Measurements from ENCODE around the gene ZNF302. TPM values are rescaled to one million over a fixed set of nuclear protein-coding genes. Genes with fewer than 3 reads are reported as not detected.

The ZNF302 gene
- polyA plus RNA-seq, 1 of the 3 experiments (the other 2 are of a cell fraction) = 14.3 TPM

GRCh38 chr19:34688592-34688991, 11.1 kb downstream of the ZNF302 start (continued):
- TF ChIP-seq NFIC (IDR thresholded peaks at IDR 0.05; ENCODE audit: borderline replicate concordance) (no peak), NRF1 (IDR thresholded peaks at IDR 0.05; ENCODE audit: low read depth, low read length) (no peak), RCOR1 (IDR thresholded peaks at IDR 0.05; ENCODE audit: low read length) (no peak), IRF3 (IDR thresholded peaks at IDR 0.05; ENCODE audit: low read depth, low read length) (no peak), TAF1 (IDR thresholded peaks at IDR 0.05; ENCODE audit: borderline replicate concordance, low read depth, low read length) (no peak)

GRCh38 chr19:34690372-34690771, 12.9 kb downstream of the ZNF302 start:
- DNase-seq = no peak
- H3K4me1 ChIP-seq (ENCODE audit: control insufficient read depth in 1 of 2, insufficient read depth in 2 of 2, low read depth in 1 of 2, low read length in 1 of 2) = no peaks in the 10 kb centered on the region
- H3K27me3 ChIP-seq (ENCODE audit: insufficient read depth) = no peaks in the 10 kb centered on the region
- H3F3A ChIP-seq (replicated peaks; ENCODE audit: insufficient read depth) = no peaks in the 10 kb centered on the region
- no peak overlapping the region for H3K4me2 ChIP-seq
- no peak overlapping the region for H3K4me3 ChIP-seq (ENCODE audit: low read depth in 2 of 2, low read length in 1 of 2)
- POLR2A ChIA-PET = no interaction called here
- H4K20me1 ChIP-seq (ENCODE audit: insufficient read depth) = no peaks in the 10 kb centered on the region
- no peaks in the 10 kb centered on the region for H3K9me2 ChIP-seq
- no peak overlapping the region for H2AFZ ChIP-seq (ENCODE audit: low read depth)
- H3K9ac ChIP-seq = no peak overlapping the region
- CTCF ChIA-PET = no interaction called here
- TF ChIP-seq GABPA (IDR thresholded peaks at IDR 0.05; ENCODE audit: low read depth) (no peak), TAF1 (IDR thresholded peaks at IDR 0.05; ENCODE audit: borderline replicate concordance, low read depth, low read length) (no peak), RXRA (IDR thresholded peaks at IDR 0.05; ENCODE audit: borderline replicate concordance, low read depth) (no peak), PBX3 (IDR thresholded peaks at IDR 0.05) (no peak), USF2 (IDR thresholded peaks at IDR 0.05; ENCODE audit: borderline replicate concordance, low read depth, low read length) (no peak), ELF1 (IDR thresholded peaks at IDR 0.05) (no peak), SMC3 (IDR thresholded peaks at IDR 0.05; ENCODE audit: low read depth, low read length) (no peak), CHD2 (IDR thresholded peaks at IDR 0.05; ENCODE audit: low read length, partially characterized antibody) (no peak), EP300 (IDR thresholded peaks at IDR 0.05; ENCODE audit: borderline replicate concordance in 1 of 2, low read depth in 1 of 2, low read length in 1 of 2) (no peak), RFX5 (IDR thresholded peaks at IDR 0.05; ENCODE audit: low read length) (no peak), RAD21 (IDR thresholded peaks at IDR 0.05; ENCODE audit: low read length) (no peak)
- peaks cover 7% of the 10 kb centered on the region; the same call in 1 of the 2 replicates for H3K9me3 ChIP-seq
- no peak overlapping the region for H3K27ac ChIP-seq (ENCODE audit: low read depth in 2 of 2, low read length in 1 of 2)
- peaks cover 0 to 4% of the 10 kb centered on the region in 2 experiments for H3K36me3 ChIP-seq (replicated peaks in 1 of 2; ENCODE audit: control insufficient read depth in 1 of 2, insufficient read depth in 2 of 2, low read length in 1 of 2)
- no peaks in the 10 kb centered on the region for H3K79me2 ChIP-seq (ENCODE audit: insufficient read depth)
- 0% methylated on average over 3 of the region's 3 CpGs for WGBS (ENCODE audit: low lambda C conversion rate)
